MM.1S (cell line): ENCODE measurements around the gene DCDC2.

Source experiments
- DNase-seq: peaks from one replicate; pipeline ENCODE4 v3.0.0-alpha.2; 2015
- H2AFZ ChIP-seq: fragments of 300-600 bp; sonication (generic); 2 replicates; pipeline ENCODE4 v1.6.0; 2016; ENCODE audit warnings: antibody characterized with exemption, low read length
- H3F3A ChIP-seq: fragments of 300-600 bp; sonication (generic); 2 replicates; pipeline ENCODE4 v1.6.1; 2016; ENCODE audit warnings: mild to moderate bottlenecking, antibody characterized with exemption, low read length, moderate library complexity, mixed read lengths; ENCODE audit not compliant: insufficient read depth
- H3K27ac ChIP-seq: fragments of 300-600 bp; sonication (generic); 2 replicates; pipeline ENCODE4 v1.5.1; 2016; ENCODE audit warnings: mild to moderate bottlenecking, low read length
- H3K27me3 ChIP-seq: fragments of 300-600 bp; sonication (generic); replicated peaks from 2 replicates; pipeline ENCODE4 v1.6.0; 2016; ENCODE audit warnings: low read length; ENCODE audit not compliant: insufficient read depth
- H3K36me3 ChIP-seq: fragments of 300-600 bp; sonication (generic); replicated peaks from 2 replicates; pipeline ENCODE4 v1.6.1; 2016; ENCODE audit warnings: mild to moderate bottlenecking, low read length, mixed read lengths; ENCODE audit not compliant: insufficient read depth
- H3K4me1 ChIP-seq: fragments of 300-600 bp; sonication (generic); 2 replicates; pipeline ENCODE4 v1.6.1; 2016; ENCODE audit warnings: low read length, mixed read lengths
- H3K4me2 ChIP-seq: fragments of 300-600 bp; sonication (generic); 2 replicates; pipeline ENCODE4 v1.6.0; 2016; ENCODE audit warnings: low read depth, low read length
- H3K4me3 ChIP-seq: fragments of 300-600 bp; sonication (generic); 2 replicates; pipeline ENCODE4 v1.5.1; 2016; ENCODE audit warnings: low read length, mixed read lengths
- H3K79me2 ChIP-seq: fragments of 300-600 bp; sonication (generic); 2 replicates; pipeline ENCODE4 v1.6.1; 2016; ENCODE audit warnings: mixed run types, low read length, mixed read lengths
- H3K9ac ChIP-seq: fragments of 300-600 bp; sonication (generic); 2 replicates; pipeline ENCODE4 v1.6.1; 2016; ENCODE audit warnings: low read length, mixed read lengths
- H3K9me2 ChIP-seq: fragments of 300-600 bp; sonication (generic); replicated peaks from 2 replicates; pipeline ENCODE4 v1.6.1; 2016; ENCODE audit warnings: mild to moderate bottlenecking, low read length, mixed read lengths; ENCODE audit not compliant: insufficient read depth
- H3K9me3 ChIP-seq: fragments of 300-600 bp; sonication (generic); replicated peaks from 2 replicates; pipeline ENCODE4 v1.6.1; 2016; ENCODE audit warnings: mild to moderate bottlenecking, low read length, mixed read lengths; ENCODE audit not compliant: insufficient read depth
- H4K20me1 ChIP-seq: fragments of 300-600 bp; sonication (generic); 2 replicates; pipeline ENCODE4 v1.6.1; 2016; ENCODE audit warnings: mild to moderate bottlenecking, low read length, moderate library complexity, mixed read lengths; ENCODE audit not compliant: insufficient read depth
- CTCF ChIP-seq: fragments of 300-600 bp; sonication (generic); IDR thresholded peaks from 2 replicates; pipeline ENCODE4 v1.5.1; 2016; ENCODE audit warnings: antibody characterized with exemption, low read length, mixed read lengths
- EZH2 ChIP-seq: fragments of 300-600 bp; sonication (generic); optimal IDR thresholded peaks from 2 replicates; pipeline ENCODE3; 2017; ENCODE audit warnings: low read depth, mild to moderate bottlenecking, antibody characterized with exemption, low read length, mixed read lengths
- EZH2phosphoT487 ChIP-seq: fragments of 300-600 bp; sonication (generic); IDR thresholded peaks from 2 replicates; pipeline ENCODE4 v1.6.1; 2018; ENCODE audit warnings: antibody characterized with exemption, low read length

DCDC2 gene

GRCh38 chr6:24125980-24126379 is 231.9 kb downstream of the DCDC2 start, which contains the start of gene NRSN1:
Gene NRSN1 (plus strand): TSS chr6:24126215. CDS start chr6:24134328, 8,113 bp downstream.
- DNase-seq, result no peak
- H3K9ac ChIP-seq, result no peak within 1 kb of the TSS
- no peaks in the 10 kb centered on the region for H3K36me3 ChIP-seq
- H3K9me2 ChIP-seq, result no peaks in the 10 kb centered on the region
- H3K4me1 ChIP-seq, result no peaks in the 10 kb centered on the region
- no peaks in the 10 kb centered on the region for H4K20me1 ChIP-seq
- H2AFZ ChIP-seq, result no peak within 1 kb of the TSS
- no peaks in the 10 kb centered on the region for H3K79me2 ChIP-seq
- no peaks in the 10 kb centered on the region for H3F3A ChIP-seq
- H3K4me2 ChIP-seq, result no peak within 1 kb of the TSS
- TF ChIP-seq EZH2phosphoT487, result no peak
- no peak for TF ChIP-seq EZH2
- no peak for TF ChIP-seq CTCF
- no peaks in the 10 kb centered on the region for H3K27me3 ChIP-seq
- H3K9me3 ChIP-seq, result no peaks in the 10 kb centered on the region
- H3K4me3 ChIP-seq, result no peak within 1 kb of the TSS; the same call in 1 of the 2 replicates
- H3K27ac ChIP-seq, result no peak within 1 kb of the TSS

- Histone ChIP-seq H3K79me2 (no peaks in the 10 kb centered on the region), H3K4me3 (no peak overlapping the region), H3K4me1 (no peaks in the 10 kb centered on the region), H3K9me3 (no peaks in the 10 kb centered on the region), H3K36me3 (no peaks in the 10 kb centered on the region), H2AFZ (no peak overlapping the region), H4K20me1 (no peaks in the 10 kb centered on the region), H3K9me2 (no peaks in the 10 kb centered on the region), H3F3A (no peaks in the 10 kb centered on the region), H3K27ac (no peak overlapping the region), H3K9ac (no peak overlapping the region), H3K4me2 (no peak overlapping the region), H3K27me3 (no peaks in the 10 kb centered on the region)
- no peak for TF ChIP-seq EZH2
- no peak for TF ChIP-seq CTCF
- TF ChIP-seq EZH2phosphoT487, result no peak
- no peak for DNase-seq
Observed at GRCh38 chr6:24122139-24122538, 235.7 kb downstream of the DCDC2 start.
